Uterus (tissue), 2 donors: Measurements from ENCODE around the gene IRGM.

Source experiments
- CTCF ChIP-seq, 4 experiments: fragments of 200-600 bp in 2 of 4; fragments of 450-650 bp in 2 of 4; sonication (generic) in 2 of 4; IDR thresholded peaks; one replicate each; pipeline ENCODE4 v1.5.1; 2016 to 2019; ENCODE audit warnings: antibody characterized with exemption in 4 of 4, mild to moderate bottlenecking in 2 of 4, moderate library complexity in 1 of 4
- POLR2A ChIP-seq, 2 donors: fragments of 450-650 bp; IDR thresholded peaks; one replicate each; pipeline ENCODE4 v1.6.1; 2016; ENCODE audit warnings: antibody characterized with exemption in 2 of 2, mild to moderate bottlenecking in 1 of 2, moderate library complexity in 1 of 2

DNA sequence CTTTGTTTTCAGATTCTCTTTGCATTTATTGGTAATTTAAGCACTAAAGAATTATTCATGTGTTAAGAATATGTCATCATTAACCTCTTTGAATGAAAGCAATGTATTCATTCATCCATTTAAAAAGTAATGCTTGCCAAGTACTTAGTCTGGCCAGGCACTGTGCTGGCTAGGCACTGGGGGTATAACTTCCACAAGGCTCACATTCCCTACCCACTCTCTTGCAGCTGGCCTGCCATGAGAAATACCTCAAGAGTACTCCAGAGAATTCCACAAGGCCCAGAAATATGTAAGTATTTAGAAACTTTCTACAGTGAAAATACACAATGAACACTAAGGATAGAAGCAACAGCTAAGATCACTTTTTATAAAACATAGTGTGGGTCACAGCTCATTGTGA, 33.0 kb downstream of the IRGM start:
- TF ChIP-seq CTCF (IDR thresholded peaks at IDR 0.05) (no peak), POLR2A (IDR thresholded peaks at IDR 0.05) (no peak)
